SKM-1 treated with dmso at 0.1 percent for 144 hours (cell line): ENCODE results near the gene DUSP10.

Experiments used
- DNase-seq: peaks from one replicate; lab custom pipeline; 2025; ENCODE audit not compliant: unreplicated experiment; lab: John Stamatoyannopoulos, UW

Gene DUSP10

GRCh38 chr1:221735999-221736398 is 5.9 kb downstream of the DUSP10 start:
- no peak for DNase-seq

DNA sequence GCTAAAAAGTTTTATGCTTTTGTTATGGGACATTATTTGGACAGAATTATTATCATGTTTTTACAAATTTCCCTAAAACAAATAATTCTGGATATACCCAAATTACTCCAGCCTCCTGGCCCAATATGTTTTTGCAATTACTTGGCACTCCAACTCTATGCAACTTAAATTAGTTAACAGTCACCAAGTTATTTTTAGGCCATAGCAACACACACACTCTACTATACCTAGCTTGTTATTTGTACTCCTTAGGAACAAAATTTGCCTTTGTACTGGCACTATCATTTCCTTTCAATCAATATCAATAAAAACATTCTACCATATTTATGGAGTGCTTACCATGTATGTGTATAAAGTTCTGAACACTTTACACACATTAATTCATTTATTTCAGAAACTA is 7.7 kb downstream of the DUSP10 start:
- DNase-seq, result no peak

DNA sequence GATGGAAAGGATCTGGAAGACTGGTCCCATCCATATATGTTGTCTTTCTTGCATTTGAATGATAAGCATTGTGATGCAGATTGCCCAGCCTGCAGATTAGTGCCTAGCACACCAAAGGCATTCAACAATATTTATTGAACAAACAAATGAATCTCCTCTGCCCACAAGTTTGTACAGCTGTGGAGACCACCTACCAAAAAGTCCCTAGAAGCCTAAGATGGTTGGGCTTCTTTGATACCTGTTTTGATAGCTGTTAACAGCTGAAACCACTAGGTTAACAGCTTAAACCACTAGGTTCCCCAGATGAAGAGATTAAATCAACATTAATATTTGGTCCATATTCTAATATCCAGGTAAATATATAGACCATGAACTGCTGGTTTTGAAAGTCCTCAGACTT is 9.8 kb downstream of the DUSP10 start:
- no peak for DNase-seq

- no peak for DNase-seq
Measured at GRCh38 chr1:221729771-221730330, 12.0 kb downstream of the DUSP10 start.

DNA sequence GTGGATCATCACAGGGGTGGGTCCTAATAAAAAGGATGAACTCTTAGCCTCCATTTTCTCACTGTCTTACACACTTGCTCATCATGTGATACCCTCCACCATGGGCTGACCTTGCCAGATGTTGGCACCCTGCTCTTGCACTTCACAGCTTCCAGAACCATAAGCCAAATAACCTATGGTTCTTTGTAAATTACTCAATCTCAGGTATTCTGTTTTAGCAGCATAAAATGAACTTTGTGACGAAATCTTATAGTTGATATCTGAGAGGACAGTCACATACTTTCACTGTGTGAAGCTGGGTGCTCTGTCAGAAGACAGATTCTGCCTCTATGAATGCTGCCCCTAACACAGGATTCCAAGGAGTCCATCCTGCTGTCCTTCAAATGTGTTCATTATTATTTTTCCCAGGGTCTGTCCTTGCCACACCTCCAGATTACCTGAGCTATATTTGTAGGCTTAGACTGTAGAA is 13.8 kb downstream of the DUSP10 start:
- DNase-seq, result no peak

GRCh38 chr1:221727146-221728036 is 14.5 kb downstream of the DUSP10 start:
- no peak for DNase-seq

- no peak for DNase-seq
Measured at GRCh38 chr1:221725735-221726672, 15.9 kb downstream of the DUSP10 start.

GRCh38 chr1:221724931-221725605 is 16.8 kb downstream of the DUSP10 start:
- DNase-seq, result peak; percentile 39

- no peak for DNase-seq
Measured at GRCh38 chr1:221723848-221724236, 18.0 kb downstream of the DUSP10 start.

DNA sequence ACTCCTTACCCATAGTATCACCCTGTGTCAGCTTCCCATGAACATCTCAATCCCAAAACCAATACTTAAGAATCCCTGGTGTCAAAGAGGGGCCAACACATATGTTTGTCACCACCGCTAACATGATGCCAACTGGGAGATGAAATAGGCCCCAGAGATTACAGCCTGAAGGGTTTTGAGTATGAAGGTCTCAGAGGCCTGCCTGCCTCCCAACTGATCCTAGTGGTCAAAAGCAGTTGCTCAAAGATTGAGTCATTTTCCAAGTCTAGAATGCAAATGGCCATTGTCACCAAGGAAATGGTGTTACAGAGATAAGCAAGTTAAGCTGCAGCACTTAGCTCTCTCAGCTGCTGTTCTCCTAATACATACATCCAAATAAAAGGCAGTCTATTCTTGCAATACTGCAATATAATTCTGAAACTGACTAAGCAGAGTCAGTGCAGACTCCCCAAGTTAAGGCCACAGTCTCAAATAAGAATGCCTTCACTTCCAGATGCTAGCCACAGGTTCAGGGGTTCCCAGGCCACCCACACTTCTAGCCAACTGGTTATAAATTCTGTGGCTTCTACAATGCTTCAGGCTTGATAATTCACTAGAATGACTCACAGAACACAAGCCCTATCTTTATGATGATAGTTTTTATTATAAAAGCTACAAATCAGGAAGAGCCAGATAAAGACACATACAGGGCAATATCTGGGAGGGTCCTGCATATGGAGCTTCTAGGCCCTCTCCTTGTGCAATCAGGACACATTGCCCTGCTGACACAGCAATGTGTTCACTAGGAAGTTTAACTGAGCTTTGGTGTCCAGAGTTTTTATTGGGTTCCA is 18.7 kb downstream of the DUSP10 start:
- DNase-seq, result no peak

DNA sequence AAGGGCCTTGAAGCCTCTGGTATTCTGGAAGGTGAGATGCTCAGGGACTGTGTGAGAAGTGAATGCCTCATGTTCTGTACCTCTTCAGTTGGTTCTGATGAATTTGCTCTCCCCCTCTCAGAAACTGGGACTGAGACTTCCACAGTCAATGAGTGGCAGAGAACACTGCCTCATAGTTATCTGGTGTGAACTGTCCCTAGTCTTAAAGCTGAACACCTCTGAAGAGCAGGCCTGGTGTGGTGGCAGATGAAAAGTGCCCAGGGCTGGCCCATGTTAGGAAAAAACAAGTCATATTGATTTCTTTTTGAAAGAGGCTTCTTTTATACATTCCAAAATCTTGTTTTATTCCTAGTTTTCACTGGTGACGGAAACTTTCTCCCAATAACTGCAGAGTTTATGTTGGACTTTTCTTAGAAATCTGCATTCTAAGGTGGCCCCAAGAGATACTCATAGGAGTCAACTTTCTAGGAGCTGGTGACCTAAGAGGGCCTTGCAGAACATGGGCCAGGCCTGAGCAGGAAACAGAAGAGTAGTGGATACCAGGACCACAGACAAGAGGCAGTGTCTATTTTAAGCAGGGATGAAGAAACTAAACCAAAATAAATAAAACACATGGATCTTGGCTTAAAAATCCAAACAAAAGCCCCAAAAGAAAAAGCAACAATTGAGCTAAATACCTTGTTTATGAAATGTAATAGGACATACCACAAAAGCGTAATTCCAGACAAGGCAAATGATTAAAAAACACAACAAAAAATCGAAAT is 19.5 kb downstream of the DUSP10 start:
- no peak for DNase-seq

GRCh38 chr1:221720545-221720944 is 21.3 kb downstream of the DUSP10 start:
- DNase-seq, result no peak

GRCh38 chr1:221719987-221720386 is 21.9 kb downstream of the DUSP10 start:
- DNase-seq, result no peak

DNA sequence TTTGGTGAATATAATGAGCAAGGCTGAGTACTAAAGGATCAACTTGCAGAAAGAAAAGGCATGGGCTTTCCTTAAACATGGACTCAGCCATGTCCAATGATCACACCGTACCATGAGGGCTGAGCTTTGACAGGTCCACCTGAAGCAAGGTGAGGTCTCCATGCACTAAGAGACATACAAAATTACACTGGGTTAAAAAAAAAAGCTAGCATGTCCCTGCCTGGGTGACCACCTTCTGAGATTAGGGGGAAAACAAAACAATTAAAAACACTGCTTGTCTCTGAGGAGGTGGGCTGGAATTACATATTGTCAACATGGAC is 22.7 kb downstream of the DUSP10 start:
- DNase-seq, result no peak

DNA sequence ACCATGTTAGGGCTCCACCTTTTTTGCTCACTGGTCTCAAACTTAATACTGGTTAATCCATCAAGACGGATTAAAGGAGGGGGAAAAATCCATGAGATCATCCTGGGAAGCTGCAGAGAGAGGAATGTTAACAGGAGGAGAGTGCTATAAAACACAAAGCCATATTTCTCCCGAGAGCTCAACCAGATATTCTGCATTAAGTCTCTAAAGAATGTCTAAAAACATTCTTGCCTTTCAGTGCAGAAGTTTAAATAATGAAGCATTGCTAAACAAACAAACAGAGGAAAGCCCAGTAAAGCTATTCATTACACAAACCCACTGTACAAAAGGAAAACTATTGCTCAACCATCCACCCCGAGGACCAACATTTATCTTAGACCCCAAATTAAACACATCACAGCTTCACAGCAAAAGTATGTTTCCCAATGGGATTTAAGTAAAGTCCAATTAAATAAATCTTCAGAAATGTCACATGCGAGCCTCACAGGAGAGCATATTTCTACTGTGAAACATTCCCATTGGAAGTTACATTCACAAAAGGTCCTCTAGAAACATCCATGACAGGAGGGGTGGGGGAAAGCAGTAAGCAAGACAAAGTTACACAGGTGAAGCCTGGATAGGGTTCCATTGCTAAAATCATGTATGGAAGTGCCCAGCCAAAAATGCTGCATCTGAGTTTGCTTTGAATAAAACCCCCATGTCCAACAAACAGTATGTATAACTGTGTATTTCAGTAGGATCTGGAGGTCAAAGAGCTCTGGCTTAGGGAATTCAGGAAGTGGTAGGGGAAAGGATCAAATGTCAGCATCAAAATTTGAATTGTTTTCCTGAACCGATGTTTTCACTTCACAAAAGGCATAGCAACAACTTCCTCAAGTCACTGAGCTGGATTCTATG is 23.3 kb downstream of the DUSP10 start:
- no peak for DNase-seq

DNA sequence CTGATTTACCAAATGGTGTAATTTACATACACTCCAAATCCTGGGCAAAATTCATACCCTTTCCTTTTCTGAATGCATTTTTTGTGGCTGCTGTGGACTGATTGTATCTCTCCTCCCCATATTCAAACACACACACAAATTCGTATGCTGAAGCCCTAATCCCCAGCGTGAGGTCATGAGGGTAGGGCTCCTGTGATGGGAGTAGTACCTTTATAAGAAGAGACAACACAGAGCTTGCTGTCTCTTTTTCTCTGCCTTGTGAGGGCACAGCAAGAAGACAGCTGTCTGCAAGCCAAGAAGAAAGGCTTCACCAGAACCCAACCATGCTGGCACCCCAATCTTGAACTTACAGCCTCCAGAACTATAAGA is 24.4 kb downstream of the DUSP10 start:
- DNase-seq, result no peak

DNA sequence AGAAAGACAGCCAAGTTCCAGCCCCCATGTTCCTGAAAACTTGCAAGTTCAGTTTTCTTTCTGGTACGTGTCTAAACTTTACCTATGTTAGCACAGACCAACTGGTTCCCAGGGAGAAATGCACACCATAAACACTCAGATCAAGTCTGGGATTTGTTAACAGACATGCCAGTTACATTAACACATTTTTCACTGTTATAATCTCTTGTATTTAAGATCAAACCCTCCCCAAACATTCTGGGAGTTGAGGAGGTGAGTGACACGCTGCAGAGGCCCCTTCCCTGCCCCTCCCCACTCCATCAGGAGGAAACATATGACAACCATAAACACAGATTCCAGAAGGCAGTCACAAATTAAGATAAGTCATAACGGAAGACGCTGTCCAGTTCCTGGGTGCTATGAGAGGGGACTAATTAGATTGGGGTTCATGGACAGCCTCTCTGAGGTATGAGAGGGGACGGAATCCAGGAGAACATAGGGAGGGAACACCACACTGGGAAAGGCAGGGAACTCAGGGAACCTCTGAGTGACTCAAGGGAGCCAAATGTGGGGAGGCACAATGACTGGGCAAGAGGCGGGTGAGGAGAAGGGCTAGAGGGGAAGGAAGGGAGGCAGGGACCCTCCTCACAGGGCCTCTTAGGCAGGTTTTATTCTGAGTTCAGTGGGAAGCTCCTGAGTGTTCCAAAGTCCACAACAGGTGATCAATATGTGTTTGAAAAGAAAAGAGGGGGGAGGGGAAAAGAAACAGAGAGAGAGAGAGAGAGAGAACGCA is 25.0 kb downstream of the DUSP10 start:
- no peak for DNase-seq
